Panc1 (cell line): Measurements from ENCODE around the gene ZC3H7A. TPM values are rescaled to one million over a fixed set of nuclear protein-coding genes. Genes with fewer than 3 reads are reported as not detected.

Experiments used
- ATAC-seq: fragments of 200-7000 bp; cut with Tn5 transposase; 2 replicates; pipeline ENCODE4 v1.9.1; 2020; ENCODE audit warnings: mild to moderate bottlenecking, moderate library complexity
- Bru-seq: library from RNA; stranded (reverse); fragments of 400-500 nt; gene quantifications from one replicate; lab custom pipeline; 2021; lab: Mats Ljungman, UMichigan
- BruChase-seq, 2 experiments: library from RNA; stranded (reverse); fragments of 400-500 nt; gene quantifications; one replicate each; lab custom pipeline; 2021; lab: Mats Ljungman, UMichigan
- BruUV-seq: library from RNA; stranded (reverse); fragments of 400-500 nt; replicated peaks from 2 replicates; lab custom pipeline; 2021; lab: Mats Ljungman, UMichigan
- CTCF ChIA-PET: fragments of 300-600 bp; sonication (Branson Sonifier 250); formaldehyde crosslinking; loops from one replicate; lab custom pipeline; 2022; ENCODE audit warnings: antibody characterized with exemption; lab: Charles Lee
- POLR2A ChIA-PET: fragments of 300-600 bp; sonication (Branson Sonifier 250); formaldehyde crosslinking; loops from one replicate; lab custom pipeline; 2022; ENCODE audit warnings: antibody characterized with exemption; lab: Charles Lee
- DNase-seq: peaks from one replicate; pipeline ENCODE4 v3.0.0-alpha.2; 2010; ENCODE audit warnings: low read depth, low spot score
- H3K27ac ChIP-seq: 2 replicates; pipeline ENCODE4 v1.5.1; 2011; ENCODE audit warnings: mild to moderate bottlenecking, low read length, inconsistent platforms
- H3K27me3 ChIP-seq: fragments of 200-500 bp; sonication (Bioruptor generic); 2 replicates; pipeline ENCODE4 v1.6.0; 2014; ENCODE audit warnings: low read length, inconsistent platforms; ENCODE audit not compliant: control insufficient read depth, insufficient read depth
- H3K36me3 ChIP-seq: fragments of 200-500 bp; sonication (Bioruptor generic); 2 replicates; pipeline ENCODE4 v1.5.1; 2014; ENCODE audit warnings: inconsistent platforms, mild to moderate bottlenecking, low read length, moderate library complexity; ENCODE audit not compliant: control insufficient read depth, insufficient read depth
- H3K4me1 ChIP-seq: 2 replicates; pipeline ENCODE4 v1.5.1; 2011; ENCODE audit warnings: inconsistent platforms, mild to moderate bottlenecking, low read length, moderate library complexity; ENCODE audit not compliant: control insufficient read depth, insufficient read depth
- H3K4me3 ChIP-seq, 2 experiments: 2 replicates each; pipeline ENCODE4 v1.5.1; 2011 to 2012; ENCODE audit warnings: low read depth in 2 of 2, low read length in 2 of 2, mild to moderate bottlenecking in 2 of 2, inconsistent platforms in 1 of 2, moderate library complexity in 1 of 2
- H3K9me3 ChIP-seq: fragments of 200-500 bp; sonication (Bioruptor generic); 2 replicates; pipeline ENCODE4 v1.5.1; 2014; ENCODE audit warnings: low read depth, mild to moderate bottlenecking, inconsistent platforms, low read length, moderate library complexity; ENCODE audit not compliant: control insufficient read depth, insufficient read depth
- CTCF ChIP-seq: fragments of 450-650 bp; IDR thresholded peaks from 2 replicates; pipeline ENCODE4 v1.5.1; 2017; ENCODE audit warnings: mild to moderate bottlenecking
- POLR2AphosphoS5 ChIP-seq: IDR thresholded peaks from 2 replicates; pipeline ENCODE4 v1.6.1; 2012; ENCODE audit warnings: mild to moderate bottlenecking, low read depth, low read length, moderate library complexity
- REST ChIP-seq, 2 experiments: IDR thresholded peaks; 2 replicates each; pipeline ENCODE4 v1.6.1; 2011 to 2012; ENCODE audit warnings: low read depth in 2 of 2, control low read depth in 1 of 2, low read length in 1 of 2, mild to moderate bottlenecking in 1 of 2, moderate library complexity in 1 of 2; ENCODE audit not compliant: insufficient read depth in 1 of 2
- SIN3A ChIP-seq: IDR thresholded peaks from 2 replicates; pipeline ENCODE4 v1.6.1; 2012; ENCODE audit warnings: low read depth, mild to moderate bottlenecking, low read length, moderate library complexity, borderline replicate concordance; ENCODE audit not compliant: insufficient read depth
- TCF7L2 ChIP-seq: IDR thresholded peaks from 2 replicates; pipeline ENCODE4 v1.6.1; 2011; ENCODE audit warnings: mild to moderate bottlenecking, low read depth, low read length, inconsistent platforms
- in situ Hi-C: cut with HindIII; loops from 2 replicates; pipeline ENCODE4 v1.10.0; 2016; ENCODE audit warnings: low sequenced_read_pairs, low pct_unique_long_range_greater_than_20kb
- intact Hi-C: fragments of 100-400 bp; cut with micrococcal nuclease; formaldehyde crosslinking; loops from one replicate; pipeline ENCODE4 v1.10.0; 2022; ENCODE audit not compliant: unreplicated experiment
- long read RNA-seq: library from polyadenylated mRNA; unstranded; transcript quantifications from one replicate; pipeline ENCODE4 v2.0.0, GENCODE V29; 2021; ENCODE audit not compliant: unreplicated experiment
- polyA plus RNA-seq: library from polyadenylated mRNA; unstranded; fragments of >200 nt; gene quantifications from one replicate; pipeline ENCODE4 v1.2.1, GENCODE V29; 2012; ENCODE audit warnings: missing spikeins; ENCODE audit not compliant: insufficient read length
- total RNA-seq: library from RNA; stranded (reverse); gene quantifications from one replicate; pipeline ENCODE4 v1.2.1, GENCODE V29; 2021; ENCODE audit not compliant: unreplicated experiment

The ZC3H7A gene
- total RNA-seq (52.3 TPM), Bru-seq, nascent RNA (percentile 91 among the genes with signal in this experiment), BruChase-seq, experiment 1, labeled RNA remaining after a 2-hour chase (percentile 88 among the genes with signal in this experiment), BruChase-seq, experiment 2, labeled RNA remaining after a 6-hour chase (percentile 88 among the genes with signal in this experiment)
- 21.3 TPM for polyA plus RNA-seq
- long read RNA-seq, transcript ZC3H7A-201 (23 exons, 3,825 nt) = major isoform, 41 of 80 reads
- long read RNA-seq, partial matches to known transcripts = 19 of 80 reads
- long read RNA-seq, other reads (novel, unspliced or antisense) = 17 of 80 reads

- DNase-seq = peak; percentile 74
- in situ Hi-C loops (no loop called here), intact Hi-C loops (no loop called here)
- H3K27ac ChIP-seq = peak within 1 kb of the TSS; percentile 95
- peaks cover 32% of the 10 kb centered on the region for H3K4me1 ChIP-seq
- ChIA-PET CTCF (interaction anchor here (0.5 to 1.1 kb wide), 4 partner anchors 23 to 54 kb away, joined by 3 to 7 read pairs (median 4); no protein-coding TSS in a partner anchor), POLR2A (interaction anchor here (0.7 to 1.0 kb wide), 2 partner anchors 54 to 320 kb away, joined by 3 to 7 read pairs; partner anchors contain the start of gene TXNDC11)
- peak; percentile 98 for ATAC-seq
- peak; percentile 83 for TF ChIP-seq POLR2AphosphoS5
- no peak for TF ChIP-seq REST (IDR thresholded peaks at IDR 0.05; ENCODE audit: insufficient read depth in 1 of 2, low read depth in 2 of 2, low read length in 1 of 2)
- 0 out of 2 replicates have a peak, but pooled peaks have one; percentile 17 for TF ChIP-seq TCF7L2
- peak; percentile 98 for TF ChIP-seq CTCF
- TF ChIP-seq SIN3A = peak; percentile 83
- no peaks in the 10 kb centered on the region for H3K9me3 ChIP-seq
- no peaks in the 10 kb centered on the region; the same call in none of the 2 replicates for H3K36me3 ChIP-seq
- no peaks in the 10 kb centered on the region for H3K27me3 ChIP-seq
- BruUV-seq = TSS peak; percentile 91
- H3K4me3 ChIP-seq = peak within 1 kb of the TSS; percentile 71 to 96
Measured at GRCh38 chr16:11797166-11797956, at the start of gene ZC3H7A. TSS of gene ZC3H7A (minus strand) at chr16:11797258. CDS start at chr16:11782354, 14,904 bp downstream.

GRCh38 chr16:11844499-11844898 is 47.4 kb upstream of the ZC3H7A start:
- intact Hi-C loops = no loop called here
- TF ChIP-seq POLR2AphosphoS5 = no peak
- TF ChIP-seq REST (IDR thresholded peaks at IDR 0.05; ENCODE audit: insufficient read depth in 1 of 2, low read depth in 2 of 2, low read length in 1 of 2) = no peak
- no peak for TF ChIP-seq TCF7L2
- ChIA-PET POLR2A (no interaction called here), CTCF (no interaction called here)
- in situ Hi-C loops = no loop called here
- Histone ChIP-seq H3K4me3 (no peak overlapping the region), H3K27ac (no peak overlapping the region), H3K27me3 (no peaks in the 10 kb centered on the region), H3K9me3 (no peaks in the 10 kb centered on the region), H3K4me1 (peaks cover 1% of the 10 kb centered on the region; the same call in 1 of the 2 replicates), H3K36me3 (peaks cover 56% of the 10 kb centered on the region)
- DNase-seq (no peak), ATAC-seq (no peak)
- no TSS peak for BruUV-seq
